Liver (tissue), 9 donors: Measurements from ENCODE around the gene ANKRD2. TPM values are rescaled to one million over a fixed set of nuclear protein-coding genes. Genes with fewer than 3 reads are reported as not detected.

ENCODE experiments used
- DNase-seq: peaks from one replicate; pipeline ENCODE4 v3.0.0-alpha.2; 2017; ENCODE audit warnings: low spot score
- H3K27ac ChIP-seq, 2 donors: one replicate each; pipeline ENCODE4 v1.7.0; 2013; ENCODE audit warnings: inconsistent platforms in 2 of 2, low read length in 2 of 2, control low read depth in 1 of 2, low read depth in 1 of 2, mild to moderate bottlenecking in 1 of 2
- H3K27me3 ChIP-seq, 4 donors: one replicate each; pipeline versions ENCODE4 v1.6.1 to v1.7.0; 2013; ENCODE audit warnings: low read length in 3 of 4, inconsistent platforms in 1 of 4, mild to moderate bottlenecking in 1 of 4, moderate library complexity in 1 of 4; ENCODE audit not compliant: control insufficient read depth in 4 of 4, insufficient read depth in 4 of 4
- H3K36me3 ChIP-seq, 4 donors: one replicate each; pipeline versions ENCODE4 v1.6.1 to v1.7.0; 2013; ENCODE audit warnings: low read length in 3 of 4, mild to moderate bottlenecking in 3 of 4, low read depth in 1 of 4, moderate library complexity in 1 of 4; ENCODE audit not compliant: control insufficient read depth in 4 of 4, insufficient read depth in 3 of 4
- H3K4me1 ChIP-seq, 4 donors: one replicate each; pipeline versions ENCODE4 v1.6.1 to v1.7.0; 2013; ENCODE audit warnings: low read length in 3 of 4, mild to moderate bottlenecking in 3 of 4, moderate library complexity in 1 of 4; ENCODE audit not compliant: control insufficient read depth in 4 of 4, insufficient read depth in 4 of 4
- H3K4me3 ChIP-seq, 3 donors: one replicate each; pipeline versions ENCODE4 v1.6.1 to v1.7.0; 2013; ENCODE audit warnings: low read length in 3 of 3, control low read depth in 1 of 3, low read depth in 1 of 3, mild to moderate bottlenecking in 1 of 3
- H3K9ac ChIP-seq, 2 donors: one replicate each; pipeline ENCODE4 v1.7.0; 2013; ENCODE audit warnings: low read length in 2 of 2, mild to moderate bottlenecking in 2 of 2, moderate library complexity in 2 of 2, control low read depth in 1 of 2, low read depth in 1 of 2
- H3K9me3 ChIP-seq, 4 donors: one replicate each; pipeline versions ENCODE4 v1.6.1 to v1.7.0; 2013; ENCODE audit warnings: low read length in 3 of 4; ENCODE audit not compliant: control insufficient read depth in 4 of 4
- ATF3 ChIP-seq: IDR thresholded peaks from 2 replicates; pipeline ENCODE4 v1.6.1; 2016; ENCODE audit warnings: antibody characterized with exemption
- EGR1 ChIP-seq, 2 donors: IDR thresholded peaks; 2 replicates each; pipeline ENCODE4 v1.6.1; 2016 to 2018; ENCODE audit warnings: antibody characterized with exemption in 2 of 2, low read depth in 2 of 2
- FOXA1 ChIP-seq: IDR thresholded peaks from 2 replicates; pipeline ENCODE4 v1.6.1; 2016; ENCODE audit warnings: antibody characterized with exemption
- FOXA2 ChIP-seq: IDR thresholded peaks from 2 replicates; pipeline ENCODE4 v1.6.1; 2016; ENCODE audit warnings: antibody characterized with exemption
- GABPA ChIP-seq, 2 donors: IDR thresholded peaks in 1 of 2; conservative IDR thresholded peaks in 1 of 2; 2 replicates each; pipeline ENCODE4 v1.6.1; 2016; ENCODE audit warnings: antibody characterized with exemption in 2 of 2, mild to moderate bottlenecking in 1 of 2, moderate library complexity in 1 of 2
- HNF4A ChIP-seq, 2 donors: conservative IDR thresholded peaks; 2 replicates each; pipeline ENCODE4 v1.6.1; 2016; ENCODE audit warnings: antibody characterized with exemption in 2 of 2, mild to moderate bottlenecking in 2 of 2
- HNF4G ChIP-seq: IDR thresholded peaks from 2 replicates; pipeline ENCODE4 v1.6.1; 2016; ENCODE audit warnings: antibody characterized with exemption
- JUND ChIP-seq, 2 donors: IDR thresholded peaks; 2 replicates each; pipeline ENCODE4 v1.6.1; 2016; ENCODE audit warnings: antibody characterized with exemption in 2 of 2
- NR2F2 ChIP-seq: IDR thresholded peaks from 2 replicates; pipeline ENCODE4 v1.6.1; 2016; ENCODE audit warnings: antibody characterized with exemption
- RAD21 ChIP-seq, 2 donors: IDR thresholded peaks; 2 replicates each; pipeline ENCODE4 v1.6.1; 2016; ENCODE audit warnings: antibody characterized with exemption in 2 of 2, mild to moderate bottlenecking in 2 of 2
- REST ChIP-seq: IDR thresholded peaks from 2 replicates; pipeline ENCODE4 v1.6.1; 2016; ENCODE audit warnings: antibody characterized with exemption, mild to moderate bottlenecking
- RXRA ChIP-seq, 2 donors: IDR thresholded peaks; 2 replicates each; pipeline ENCODE4 v1.6.1; 2017 to 2018; ENCODE audit warnings: antibody characterized with exemption in 2 of 2, mild to moderate bottlenecking in 1 of 2
- SP1 ChIP-seq: IDR thresholded peaks from 2 replicates; pipeline ENCODE4 v1.6.1; 2018; ENCODE audit warnings: antibody characterized with exemption, mild to moderate bottlenecking
- TAF1 ChIP-seq: conservative IDR thresholded peaks from 2 replicates; pipeline ENCODE4 v1.6.1; 2016; ENCODE audit warnings: antibody characterized with exemption, mild to moderate bottlenecking
- YY1 ChIP-seq: IDR thresholded peaks from 2 replicates; pipeline ENCODE4 v1.6.1; 2016; ENCODE audit warnings: antibody characterized with exemption, mild to moderate bottlenecking
- WGBS: extraction: QIAGEN DNeasy Blood & Tissue Kit; methylation state at CpG from one replicate; pipeline ENCODE4 v1.1.7; 2013; 5-methylcytosine and 5-hydroxymethylcytosine counted together
- polyA plus RNA-seq, 2 donors: library from polyadenylated mRNA; stranded (reverse) in 1 of 2; unstranded in 1 of 2; fragments of 200-250 nt in 1 of 2; fragments of >200 nt in 1 of 2; fragmentation: Nextera tagmentation in 1 of 2; extraction: Ambion mirVana in 1 of 2; gene quantifications; one replicate each; pipeline versions ENCODE4 v1.2.1 to v1.2.3, GENCODE V29; 2013 to 2015
- total RNA-seq, 2 donors: library from RNA; depleted of rRNA; stranded (reverse); fragments of >200 nt; gene quantifications; one replicate each; pipeline ENCODE4 v1.2.3, GENCODE V29; 2014
- TF ChIP-seq, protein P1 (sequence below): fragments of 150-350 bp; IDR thresholded peaks from 2 replicates; pipeline ENCODE4 v1.5.1; 2017; ENCODE audit warnings: improper control_type of control experiment, low read depth, low read length; ENCODE audit not compliant: missing input control
- TF ChIP-seq, protein P2 (sequence below): IDR thresholded peaks from 2 replicates; pipeline ENCODE4 v1.6.1; 2016; ENCODE audit warnings: antibody characterized with exemption
- TF ChIP-seq, protein P3 (sequence below): IDR thresholded peaks from 2 replicates; pipeline ENCODE4 v1.6.1; 2016; ENCODE audit warnings: antibody characterized with exemption
- donor health status: healthy.
- donor health status: healthy.
- donor health status: healthy.
- donor health status: healthy.
- donor health status: healthy.

ANKRD2 gene
- total and polyA plus RNA-seq, 4 donors: not detected

DNA sequence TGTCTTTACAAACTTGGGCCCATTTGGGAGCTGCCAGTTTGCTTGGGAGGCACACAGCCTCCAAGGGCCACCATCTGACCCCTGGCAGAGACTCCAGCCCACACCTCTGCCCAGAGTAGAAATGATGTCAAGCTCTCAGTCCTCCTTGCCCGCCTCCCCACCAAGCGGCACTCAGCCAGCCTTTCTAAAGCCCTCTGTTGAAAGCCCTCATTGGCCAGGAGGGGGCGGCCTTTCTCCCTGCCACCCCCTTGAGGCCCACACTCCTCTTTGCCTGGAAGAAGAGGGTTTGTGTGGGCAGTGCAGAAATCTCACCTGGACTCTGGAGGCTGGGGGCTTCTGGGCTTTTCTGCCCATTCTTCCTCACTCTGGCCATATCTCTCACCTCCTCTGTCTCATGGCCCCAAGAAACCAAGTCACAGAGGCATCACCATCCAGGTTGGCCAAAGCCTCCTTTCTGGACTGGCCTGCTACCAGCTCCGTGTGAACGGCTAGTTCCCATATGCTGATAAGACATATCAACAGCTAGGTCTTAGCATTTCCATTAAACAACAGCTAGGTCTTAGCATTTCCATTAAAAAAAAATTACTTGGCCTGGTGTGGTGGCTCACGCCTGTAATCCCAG, 37.7 kb upstream of the ANKRD2 start:
- Histone ChIP-seq H3K9ac (no peak overlapping the region), H3K36me3 (no peaks in the 10 kb centered on the region), H3K9me3 (no peaks in the 10 kb centered on the region), H3K4me3 (no peak overlapping the region), H3K4me1 (no peaks in the 10 kb centered on the region), H3K27me3 (no peaks in the 10 kb centered on the region), H3K27ac (no peak overlapping the region)
- WGBS: 90% methylated on average over 6 of the region's 6 CpGs
- TF ChIP-seq, protein P1, sequence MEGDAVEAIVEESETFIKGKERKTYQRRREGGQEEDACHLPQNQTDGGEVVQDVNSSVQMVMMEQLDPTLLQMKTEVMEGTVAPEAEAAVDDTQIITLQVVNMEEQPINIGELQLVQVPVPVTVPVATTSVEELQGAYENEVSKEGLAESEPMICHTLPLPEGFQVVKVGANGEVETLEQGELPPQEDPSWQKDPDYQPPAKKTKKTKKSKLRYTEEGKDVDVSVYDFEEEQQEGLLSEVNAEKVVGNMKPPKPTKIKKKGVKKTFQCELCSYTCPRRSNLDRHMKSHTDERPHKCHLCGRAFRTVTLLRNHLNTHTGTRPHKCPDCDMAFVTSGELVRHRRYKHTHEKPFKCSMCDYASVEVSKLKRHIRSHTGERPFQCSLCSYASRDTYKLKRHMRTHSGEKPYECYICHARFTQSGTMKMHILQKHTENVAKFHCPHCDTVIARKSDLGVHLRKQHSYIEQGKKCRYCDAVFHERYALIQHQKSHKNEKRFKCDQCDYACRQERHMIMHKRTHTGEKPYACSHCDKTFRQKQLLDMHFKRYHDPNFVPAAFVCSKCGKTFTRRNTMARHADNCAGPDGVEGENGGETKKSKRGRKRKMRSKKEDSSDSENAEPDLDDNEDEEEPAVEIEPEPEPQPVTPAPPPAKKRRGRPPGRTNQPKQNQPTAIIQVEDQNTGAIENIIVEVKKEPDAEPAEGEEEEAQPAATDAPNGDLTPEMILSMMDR: peak; percentile 12
- TF ChIP-seq RAD21 (IDR thresholded peaks at IDR 0.05): peak; percentile 34 to 58
- TF ChIP-seq SP1: no peak
- TF ChIP-seq YY1: no peak
- DNase-seq: no peak

DNA sequence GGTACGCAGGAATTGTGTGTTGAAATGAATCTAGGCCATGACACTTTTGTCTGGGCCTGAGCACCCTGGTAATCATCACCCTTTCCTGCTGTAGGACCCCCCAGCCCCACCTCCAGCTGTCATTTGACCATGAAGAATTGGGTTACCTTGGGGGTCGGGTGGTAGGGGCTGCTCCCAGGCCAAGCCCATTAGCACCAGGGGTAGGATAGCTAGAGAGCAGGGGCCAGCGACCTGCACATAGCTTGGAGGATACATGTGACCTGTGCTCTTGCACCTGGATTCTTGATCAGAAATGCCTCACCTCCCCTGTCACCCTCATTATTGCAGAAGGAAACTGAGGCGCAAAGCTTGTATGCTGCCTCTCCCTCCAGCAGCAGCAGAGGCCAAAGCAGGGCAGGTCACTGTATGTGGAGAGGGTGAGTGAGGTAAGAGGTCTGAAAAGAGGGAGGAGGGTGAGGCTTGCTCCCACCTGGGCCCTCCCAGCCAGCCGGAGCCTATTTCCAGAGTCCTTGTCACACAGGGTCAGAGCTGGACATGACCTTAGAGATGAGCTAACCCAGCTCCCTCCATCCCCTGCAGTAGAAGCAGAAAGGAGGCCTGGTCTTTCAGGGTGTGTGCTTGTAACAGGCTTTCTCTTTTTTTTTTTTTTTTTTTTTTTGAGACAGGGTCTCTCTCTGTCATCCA, 35.3 kb upstream of the ANKRD2 start:
- WGBS: 93% methylated on average over 5 of the region's 5 CpGs
- H3K9ac ChIP-seq: no peak overlapping the region
- no peak overlapping the region for H3K27ac ChIP-seq
- H3K4me3 ChIP-seq: no peak overlapping the region
- no peaks in the 10 kb centered on the region for H3K4me1 ChIP-seq
- H3K36me3 ChIP-seq: no peaks in the 10 kb centered on the region
- H3K27me3 ChIP-seq: no peaks in the 10 kb centered on the region
- no peak for DNase-seq
- no peaks in the 10 kb centered on the region for H3K9me3 ChIP-seq
- TF ChIP-seq GABPA (IDR thresholded peaks at IDR 0.05 in 1 of 2, conservative IDR thresholded peaks at IDR 0.05 in 1 of 2) (no peak), RXRA (IDR thresholded peaks at IDR 0.05) (no peak), SP1 (no peak), NR2F2 (no peak), RAD21 (IDR thresholded peaks at IDR 0.05) (no peak), EGR1 (IDR thresholded peaks at IDR 0.05; ENCODE audit: low read depth in 2 of 2) (no peak), TAF1 (no peak), HNF4A (conservative IDR thresholded peaks at IDR 0.05) (no peak), ATF3 (no peak), HNF4G (no peak), FOXA1 (no peak), REST (no peak), FOXA2 (no peak), JUND (IDR thresholded peaks at IDR 0.05) (no peak)
- TF ChIP-seq, protein P2, sequence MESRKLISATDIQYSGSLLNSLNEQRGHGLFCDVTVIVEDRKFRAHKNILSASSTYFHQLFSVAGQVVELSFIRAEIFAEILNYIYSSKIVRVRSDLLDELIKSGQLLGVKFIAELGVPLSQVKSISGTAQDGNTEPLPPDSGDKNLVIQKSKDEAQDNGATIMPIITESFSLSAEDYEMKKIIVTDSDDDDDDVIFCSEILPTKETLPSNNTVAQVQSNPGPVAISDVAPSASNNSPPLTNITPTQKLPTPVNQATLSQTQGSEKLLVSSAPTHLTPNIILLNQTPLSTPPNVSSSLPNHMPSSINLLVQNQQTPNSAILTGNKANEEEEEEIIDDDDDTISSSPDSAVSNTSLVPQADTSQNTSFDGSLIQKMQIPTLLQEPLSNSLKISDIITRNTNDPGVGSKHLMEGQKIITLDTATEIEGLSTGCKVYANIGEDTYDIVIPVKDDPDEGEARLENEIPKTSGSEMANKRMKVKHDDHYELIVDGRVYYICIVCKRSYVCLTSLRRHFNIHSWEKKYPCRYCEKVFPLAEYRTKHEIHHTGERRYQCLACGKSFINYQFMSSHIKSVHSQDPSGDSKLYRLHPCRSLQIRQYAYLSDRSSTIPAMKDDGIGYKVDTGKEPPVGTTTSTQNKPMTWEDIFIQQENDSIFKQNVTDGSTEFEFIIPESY: no peak
- TF ChIP-seq, protein P3, sequence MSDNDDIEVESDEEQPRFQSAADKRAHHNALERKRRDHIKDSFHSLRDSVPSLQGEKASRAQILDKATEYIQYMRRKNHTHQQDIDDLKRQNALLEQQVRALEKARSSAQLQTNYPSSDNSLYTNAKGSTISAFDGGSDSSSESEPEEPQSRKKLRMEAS: no peak
- TF ChIP-seq, protein P1: no peak
